Endodermal cell (in vitro differentiated cells): ENCODE data around the gene TBX3. TPM values are rescaled to one million over a fixed set of nuclear protein-coding genes. Genes with fewer than 3 reads are reported as not detected.
A peak's percentile ranks its signal among the peaks of the same experiment; 100 is the strongest.

Source experiments
- DNase-seq: peaks from one replicate; pipeline ENCODE4 v3.0.0-alpha.2; 2017
- H3K27ac ChIP-seq: 2 replicates; pipeline ENCODE4 v1.5.1; 2013; ENCODE audit warnings: mild to moderate bottlenecking, low read depth, low read length, moderate library complexity
- H3K27me3 ChIP-seq: 2 replicates; pipeline ENCODE4 v1.6.1; 2013; ENCODE audit warnings: mild to moderate bottlenecking, low read length, moderate library complexity; ENCODE audit not compliant: insufficient read depth, control insufficient read depth, poor library complexity, severe bottlenecking
- H3K36me3 ChIP-seq: 2 replicates; pipeline ENCODE4 v1.7.0; 2013; ENCODE audit warnings: mild to moderate bottlenecking, low read length, moderate library complexity; ENCODE audit not compliant: control insufficient read depth, insufficient read depth
- H3K4me1 ChIP-seq: one replicate; pipeline ENCODE4 v1.7.0; 2013; ENCODE audit warnings: low read length; ENCODE audit not compliant: control insufficient read depth, insufficient read depth
- H3K4me3 ChIP-seq: 2 replicates; pipeline ENCODE4 v1.5.1; 2013; ENCODE audit warnings: mild to moderate bottlenecking, low read length, moderate library complexity
- H3K9ac ChIP-seq: 2 replicates; pipeline ENCODE4 v1.6.1; 2013; ENCODE audit warnings: mild to moderate bottlenecking, low read length, moderate library complexity; ENCODE audit not compliant: poor library complexity, severe bottlenecking; ENCODE audit errors: extremely low read depth
- H3K9me3 ChIP-seq: 2 replicates; pipeline ENCODE4 v1.6.1; 2013; ENCODE audit warnings: mild to moderate bottlenecking, low read length, moderate library complexity; ENCODE audit not compliant: control insufficient read depth
- H3K27ac Mint-ChIP-seq: 2 replicates; pipeline ENCODE4 v1.8.0; 2020; ENCODE audit warnings: mixed read lengths
- H3K27me3 Mint-ChIP-seq: 2 replicates; pipeline ENCODE4 v1.8.0; 2021; ENCODE audit warnings: mild to moderate bottlenecking, mixed read lengths; ENCODE audit not compliant: insufficient read depth
- H3K36me3 Mint-ChIP-seq: 2 replicates; pipeline ENCODE4 v1.8.0; 2020; ENCODE audit warnings: low read depth, mixed read lengths
- H3K4me1 Mint-ChIP-seq: 2 replicates; pipeline ENCODE4 v1.8.0; 2020; ENCODE audit warnings: mixed read lengths
- H3K4me3 Mint-ChIP-seq: 2 replicates; pipeline ENCODE4 v1.8.0; 2020; ENCODE audit warnings: mild to moderate bottlenecking, moderate library complexity, mixed read lengths
- H3K9me3 Mint-ChIP-seq: 2 replicates; pipeline ENCODE4 v1.8.0; 2020; ENCODE audit warnings: mild to moderate bottlenecking, mixed read lengths
- CTCF ChIP-seq: fragments of 200-600 bp; sonication (generic); conservative IDR thresholded peaks from 2 replicates; pipeline ENCODE4 v1.5.0; 2021; ENCODE audit warnings: antibody characterized with exemption, mild to moderate bottlenecking
- WGBS, 2 experiments: methylation state at CpG; one replicate each; pipeline versions ENCODE4 v1.1.5 to v1.1.7; 2013; ENCODE audit warnings: missing lambda C conversion rate in 2 of 2, mixed read lengths in 1 of 2; ENCODE audit not compliant: insufficient coverage in 1 of 2, insufficient read length in 1 of 2; 5-methylcytosine and 5-hydroxymethylcytosine counted together
- total RNA-seq, 2 donors: library from RNA; stranded (reverse); fragmentation: NEBNext Ultra II Directional in 1 of 2; extraction: Animal tissue kit (Norgen Biotek cat#: 25700) in 1 of 2; gene quantifications; 2 replicates in 1 of 2; 3 replicates in 1 of 2; pipeline ENCODE4 v1.2.1, GENCODE V29; 2021

The TBX3 gene
- total RNA-seq, 2 donors from 2014 or later, result 80.8 to 88.1 TPM

- Histone ChIP-seq H3K9me3 (no peaks in the 10 kb centered on the region), H3K4me3 (peak overlapping the region; percentile 87), H3K4me1 (peaks cover 12% of the 10 kb centered on the region), H3K27me3 (peaks cover 76% of the 10 kb centered on the region), H3K9ac (no peak overlapping the region), H3K27ac (no peak overlapping the region), H3K36me3 (no peaks in the 10 kb centered on the region)
- Mint-ChIP-seq H3K36me3 (peaks cover 14% of the 10 kb centered on the region), H3K27me3 (peaks cover 91% of the 10 kb centered on the region), H3K4me3 (peak overlapping the region; percentile 92), H3K4me1 (peaks cover 56% of the 10 kb centered on the region), H3K9me3 (no peaks in the 10 kb centered on the region), H3K27ac (peak overlapping the region; percentile 91)
- DNase-seq, result peak; percentile 82
- WGBS, 2 experiments, result 5 to 12% methylated on average over 7 to 15 of the region's 17 CpGs
- TF ChIP-seq CTCF, result no peak
Measured at GRCh38 chr12:114685869-114686268, 1.9 kb upstream of the TBX3 start.

DNA sequence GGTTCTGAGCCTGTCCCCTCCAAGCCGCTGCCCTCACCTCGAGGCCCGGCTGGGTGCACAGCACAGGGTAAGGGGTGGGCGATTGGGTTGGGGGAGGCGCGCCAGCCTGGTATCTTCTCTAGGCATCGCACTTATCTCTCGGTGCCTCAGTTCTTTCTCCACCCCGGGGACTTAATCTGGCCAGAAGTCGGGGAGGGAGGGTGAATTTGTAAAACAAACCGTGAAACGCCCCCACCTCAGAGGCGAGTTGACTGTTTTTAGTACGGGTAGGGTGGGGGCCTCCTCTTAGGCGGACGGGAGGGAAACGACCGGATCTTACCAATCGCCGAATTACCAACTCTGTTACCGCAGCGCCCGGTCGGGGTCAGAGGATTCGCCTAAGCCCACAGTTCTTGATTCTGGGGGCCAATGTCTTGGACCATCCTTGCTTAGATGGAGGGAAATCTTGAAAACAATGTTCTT lies 1.4 kb upstream of the TBX3 start:
- 1% methylated on average over 13 to 24 of the region's 25 CpGs for WGBS, 2 experiments
- Histone ChIP-seq H3K9ac (no peak overlapping the region), H3K9me3 (no peaks in the 10 kb centered on the region), H3K27me3 (peaks cover 76% of the 10 kb centered on the region), H3K4me1 (peaks cover 15% of the 10 kb centered on the region), H3K4me3 (peak overlapping the region; percentile 87), H3K36me3 (no peaks in the 10 kb centered on the region), H3K27ac (no peak overlapping the region)
- Mint-ChIP-seq H3K4me1 (peaks cover 56% of the 10 kb centered on the region), H3K4me3 (peak overlapping the region; percentile 92), H3K27me3 (peaks cover 91% of the 10 kb centered on the region), H3K9me3 (no peaks in the 10 kb centered on the region), H3K27ac (peak overlapping the region; percentile 91), H3K36me3 (peaks cover 19% of the 10 kb centered on the region)
- peak; percentile 85 for DNase-seq
- TF ChIP-seq CTCF, result no peak

DNA sequence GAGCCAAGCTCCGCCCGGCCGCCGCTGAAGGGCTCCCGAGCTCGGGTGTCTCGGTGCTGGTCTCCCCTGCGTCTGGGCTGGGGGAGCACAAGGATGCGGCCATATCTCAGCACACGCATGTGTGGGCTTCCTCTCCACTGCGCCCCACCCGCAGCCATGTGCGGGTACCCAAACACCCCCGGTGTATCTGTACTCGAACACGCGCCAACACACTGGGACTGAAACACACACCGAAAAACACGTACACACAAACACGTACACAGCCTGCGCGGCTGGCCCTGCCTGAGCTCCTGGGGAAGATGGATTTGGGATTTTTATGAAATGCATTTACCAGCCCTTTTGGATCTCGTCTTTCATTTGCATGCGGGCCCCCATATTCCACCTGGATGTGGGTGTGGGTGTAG lies 897 bp upstream of the TBX3 start:
- peaks cover 76% of the 10 kb centered on the region for H3K27me3 ChIP-seq
- peaks cover 15% of the 10 kb centered on the region for H3K4me1 ChIP-seq
- no peak overlapping the region for H3K27ac ChIP-seq

More for the DNA sequence above, 897 bp upstream of the TBX3 start:
- peak overlapping the region; percentile 92 for H3K4me3 Mint-ChIP-seq
- no peak for DNase-seq
- Histone ChIP-seq H3K4me3 (peak overlapping the region; percentile 87), H3K9ac (peak overlapping the region; percentile 32), H3K9me3 (no peaks in the 10 kb centered on the region), H3K36me3 (no peaks in the 10 kb centered on the region)
- peaks cover 24% of the 10 kb centered on the region for H3K36me3 Mint-ChIP-seq
- H3K27me3 Mint-ChIP-seq, result peaks cover 91% of the 10 kb centered on the region
- H3K27ac Mint-ChIP-seq, result peak overlapping the region; percentile 91
- TF ChIP-seq CTCF, result no peak
- H3K4me1 Mint-ChIP-seq, result peaks cover 56% of the 10 kb centered on the region
- no peaks in the 10 kb centered on the region for H3K9me3 Mint-ChIP-seq
- 0 to 3% methylated on average over 5 to 23 of the region's 24 CpGs for WGBS, 2 experiments
